PC-3 (cell line): ENCODE results near the gene UBAC2. TPM values are rescaled to one million over a fixed set of nuclear protein-coding genes. Genes with fewer than 3 reads are reported as not detected.

ENCODE experiments used
- ATAC-seq: fragments of 200-7000 bp; cut with Tn5 transposase; 2 replicates; pipeline ENCODE4 v1.9.1; 2020; ENCODE audit warnings: mild to moderate bottlenecking, moderate library complexity
- BruUV-seq: library from RNA; stranded (reverse); fragments of 400-500 nt; replicated peaks from 2 replicates; lab custom pipeline; 2021; lab: Mats Ljungman, UMichigan
- CTCF ChIA-PET: fragments of 300-600 bp; sonication (Branson Sonifier 250); formaldehyde crosslinking; loops from one replicate; lab custom pipeline; 2022; ENCODE audit warnings: antibody characterized with exemption; lab: Charles Lee
- POLR2A ChIA-PET: fragments of 300-600 bp; sonication (Branson Sonifier 250); formaldehyde crosslinking; loops from one replicate; lab custom pipeline; 2022; ENCODE audit warnings: antibody characterized with exemption; ENCODE audit not compliant: unreplicated experiment; lab: Charles Lee
- DNase-seq: peaks from one replicate; pipeline ENCODE4 v3.0.0-alpha.2; 2015
- H2AFZ ChIP-seq: fragments of 300-600 bp; sonication (generic); 2 replicates; pipeline ENCODE4 v1.6.0; 2016; ENCODE audit warnings: antibody characterized with exemption, low read length
- H3F3A ChIP-seq: fragments of 300-600 bp; sonication (generic); one replicate; pipeline ENCODE4 v1.6.0; 2017; ENCODE audit warnings: antibody characterized with exemption, low read length, control low read depth, mild to moderate bottlenecking; ENCODE audit not compliant: unreplicated experiment
- H3K27ac ChIP-seq: fragments of 300-600 bp; sonication (generic); 2 replicates; pipeline ENCODE4 v1.5.1; 2016; ENCODE audit warnings: mild to moderate bottlenecking, low read length
- H3K27me3 ChIP-seq: fragments of 300-600 bp; sonication (generic); 2 replicates; pipeline ENCODE4 v1.6.1; 2016; ENCODE audit warnings: low read length, mixed read lengths
- H3K36me3 ChIP-seq: fragments of 300-600 bp; sonication (generic); 2 replicates; pipeline ENCODE4 v1.6.1; 2016; ENCODE audit warnings: low read depth, mixed run types, low read length, mixed read lengths
- H3K4me1 ChIP-seq: fragments of 300-600 bp; sonication (generic); 2 replicates; pipeline ENCODE4 v1.5.1; 2016; ENCODE audit warnings: low read length; ENCODE audit not compliant: insufficient read depth
- H3K4me2 ChIP-seq: fragments of 300-600 bp; sonication (generic); 2 replicates; pipeline ENCODE4 v1.6.0; 2016; ENCODE audit warnings: low read length
- H3K4me3 ChIP-seq: fragments of 300-600 bp; sonication (generic); 2 replicates; pipeline ENCODE4 v1.5.1; 2016; ENCODE audit warnings: mild to moderate bottlenecking, low read length, mixed read lengths
- H3K79me2 ChIP-seq: fragments of 300-600 bp; sonication (generic); 2 replicates; pipeline ENCODE4 v1.6.1; 2017; ENCODE audit warnings: low read length, mixed read lengths
- H3K9ac ChIP-seq: fragments of 300-600 bp; sonication (generic); 2 replicates; pipeline ENCODE4 v1.6.0; 2016; ENCODE audit warnings: mild to moderate bottlenecking, low read length
- H3K9me2 ChIP-seq: fragments of 300-600 bp; sonication (generic); replicated peaks from 2 replicates; pipeline ENCODE4 v1.6.1; 2016; ENCODE audit warnings: mixed run types, low read length, mixed read lengths
- H3K9me3 ChIP-seq: fragments of 300-600 bp; sonication (generic); 2 replicates; pipeline ENCODE4 v1.6.1; 2016; ENCODE audit warnings: low read length, mixed read lengths
- H4K20me1 ChIP-seq: fragments of 300-600 bp; sonication (generic); 2 replicates; pipeline ENCODE4 v1.6.1; 2016; ENCODE audit warnings: low read length, mixed read lengths
- CTCF ChIP-seq: fragments of 300-600 bp; sonication (generic); conservative IDR thresholded peaks from 2 replicates; pipeline ENCODE4 v1.5.1; 2017; ENCODE audit warnings: antibody characterized with exemption, low read depth, mild to moderate bottlenecking, low read length
- EZH2 ChIP-seq: fragments of 300-600 bp; sonication (generic); IDR thresholded peaks from one replicate; pipeline ENCODE4 v1.6.1; 2017; ENCODE audit warnings: antibody characterized with exemption, mild to moderate bottlenecking, low read length; ENCODE audit not compliant: unreplicated experiment
- EZH2phosphoT487 ChIP-seq: fragments of 300-600 bp; sonication (generic); IDR thresholded peaks from 2 replicates; pipeline ENCODE4 v1.6.1; 2018; ENCODE audit warnings: mild to moderate bottlenecking, antibody characterized with exemption, low read length, borderline replicate concordance
- intact Hi-C: fragments of 100-400 bp; cut with micrococcal nuclease; formaldehyde crosslinking; loops from 2 replicates; pipeline ENCODE4 v1.9.0; 2023
- total RNA-seq: library from RNA; depleted of rRNA; stranded (reverse); fragments of >200 nt; gene quantifications from 2 replicates; pipeline ENCODE4 v1.2.3, GENCODE V29; 2014

The UBAC2 gene
- total RNA-seq, 1 experiment from 2014 or later: 34.5 TPM

GRCh38 chr13:99316657-99317256, 116.1 kb downstream of the UBAC2 start:
- Histone ChIP-seq H3K9me3 (no peaks in the 10 kb centered on the region), H2AFZ (no peak overlapping the region), H3K4me2 (no peak overlapping the region), H3K36me3 (no peaks in the 10 kb centered on the region), H3K27me3 (no peaks in the 10 kb centered on the region), H4K20me1 (no peaks in the 10 kb centered on the region), H3K9ac (no peak overlapping the region), H3K4me1 (peaks cover 13% of the 10 kb centered on the region), H3K27ac (no peak overlapping the region), H3K4me3 (no peak overlapping the region), H3K79me2 (no peaks in the 10 kb centered on the region), H3F3A (no peaks in the 10 kb centered on the region), H3K9me2 (no peaks in the 10 kb centered on the region)
- BruUV-seq: no TSS peak
- ChIA-PET POLR2A (no interaction called here), CTCF (no interaction called here)
- ATAC-seq: no peak
- no peak for TF ChIP-seq EZH2phosphoT487
- no peak for TF ChIP-seq EZH2
- TF ChIP-seq CTCF: no peak
- DNase-seq: no peak
- intact Hi-C loops: no loop called here

GRCh38 chr13:99320693-99321481, 120.2 kb downstream of the UBAC2 start:
- no peaks in the 10 kb centered on the region for H3K9me3 ChIP-seq
- H3K27me3 ChIP-seq: no peaks in the 10 kb centered on the region
- ChIA-PET POLR2A (no interaction called here), CTCF (no interaction called here)
- H2AFZ ChIP-seq: no peak overlapping the region
- peak; percentile 88 for DNase-seq
- H3K4me2 ChIP-seq: peak overlapping the region; percentile 41
- H3K79me2 ChIP-seq: no peaks in the 10 kb centered on the region
- no peaks in the 10 kb centered on the region for H3K9me2 ChIP-seq
- H3K4me1 ChIP-seq: peaks cover 45% of the 10 kb centered on the region
- peak; percentile 39 for ATAC-seq
- no peak overlapping the region for H3K4me3 ChIP-seq
- intact Hi-C loops: no loop called here
- 0 out of 2 replicates have a peak, but pooled peaks cover 2% of the 10 kb centered on the region for H3K36me3 ChIP-seq
- H3K9ac ChIP-seq: peak overlapping the region; percentile 49
- no peaks in the 10 kb centered on the region for H3F3A ChIP-seq
- TF ChIP-seq EZH2phosphoT487: no peak
- TF ChIP-seq EZH2: no peak
- no peak for TF ChIP-seq CTCF
- BruUV-seq: no TSS peak
- H4K20me1 ChIP-seq: no peaks in the 10 kb centered on the region
- peak overlapping the region; percentile 79 for H3K27ac ChIP-seq
